Measurements from ENCODE around the gene PODXL2. TPM values are rescaled to one million over a fixed set of nuclear protein-coding genes. Genes with fewer than 3 reads are reported as not detected.

Gene PODXL2
- total and polyA plus RNA-seq, 2 donors (not counting 1 experiment from before 2014, with no cell fraction given): 3.1 to 4.0 TPM

GRCh38 chr3:127701280-127701911 lies 72.4 kb downstream of the PODXL2 start:
- H3K4me3 Mint-ChIP-seq: no peak overlapping the region

More at GRCh38 chr3:127701280-127701911, 72.4 kb downstream of the PODXL2 start:
- CTCF ChIA-PET: no interaction called here
- Histone ChIP-seq H4K20me1 (ENCODE audit: control insufficient read depth, insufficient read depth, low read length, poor library complexity, severe bottlenecking) (no peaks in the 10 kb centered on the region), H3K4me3 (ENCODE audit: control extremely low read depth in 1 of 5, extremely low read depth in 1 of 5, insufficient read depth in 1 of 5, low read depth in 2 of 5, low read length in 4 of 5) (no peak overlapping the region), H3K27me3 (replicated peaks in 1 of 4; ENCODE audit: control extremely low read depth in 1 of 4, control insufficient read depth in 3 of 4, insufficient read depth in 4 of 4, low read length in 3 of 4) (no peaks in the 10 kb centered on the region), H3K9ac (ENCODE audit: low read length) (no peak overlapping the region), H3K36me3 (replicated peaks in 1 of 2; ENCODE audit: control extremely low read depth in 1 of 2, control insufficient read depth in 1 of 2, extremely low read depth in 1 of 2, insufficient read depth in 2 of 2, low read length in 1 of 2) (no peaks in the 10 kb centered on the region), H3K4me2 (replicated peaks; ENCODE audit: low read depth, low read length, poor library complexity, severe bottlenecking) (no peak overlapping the region), H3K27ac (ENCODE audit: low read length in 2 of 2) (no peak overlapping the region), H3K9me3 (ENCODE audit: control extremely low read depth in 1 of 3, control insufficient read depth in 2 of 3, insufficient read depth in 1 of 3, low read length in 2 of 3) (peaks cover 0 to 11% (median 0%) of the 10 kb centered on the region in 3 donors), H2AFZ (ENCODE audit: insufficient read depth, low read depth, low read length, poor library complexity, severe bottlenecking) (no peak overlapping the region), H3K79me2 (ENCODE audit: control insufficient read depth, insufficient read depth, low read length) (no peaks in the 10 kb centered on the region), H3K4me1 (ENCODE audit: control insufficient read depth in 2 of 2, insufficient read depth in 2 of 2, low read length in 2 of 2) (peaks cover 10 to 20% of the 10 kb centered on the region in 2 donors)
- ATAC-seq (ENCODE audit: low read depth) (no peak), DNase-seq (no peak)
- intact Hi-C loops (cut with micrococcal nuclease): no loop called here
- H3K4me1 Mint-ChIP-seq: peaks cover 19% of the 10 kb centered on the region
- H3K27ac Mint-ChIP-seq: no peak overlapping the region
- H3K27me3 Mint-ChIP-seq: no peaks in the 10 kb centered on the region
- POLR2A ChIA-PET: no interaction called here
- peaks cover 4% of the 10 kb centered on the region for H3K9me3 Mint-ChIP-seq (ENCODE audit: insufficient read depth)
- WGBS (ENCODE audit: insufficient coverage): 83% methylated on average over 10 of the region's 11 CpGs
- no peak for TF ChIP-seq EZH2 (IDR thresholded peaks at IDR 0.05; ENCODE audit: borderline replicate concordance, insufficient read depth, low read depth, low read length, poor library complexity, severe bottlenecking)
- no peak for TF ChIP-seq CTCF (IDR thresholded peaks at IDR 0.05)

Measured in B cell (primary cell).